Measurements from ENCODE around the gene TUBA8. TPM values are rescaled to one million over a fixed set of nuclear protein-coding genes. Genes with fewer than 3 reads are reported as not detected.

TUBA8 gene
- total RNA-seq, 1 experiment from 2014 or later = 1.3 TPM

- H3K27ac ChIP-seq (ENCODE audit: low read length) = no peak overlapping the region
- intact Hi-C loops (cut with micrococcal nuclease; ENCODE audit: unreplicated experiment) (no loop called here), in situ Hi-C loops (cut with HindIII; ENCODE audit: low pct_unique_long_range_greater_than_20kb, low sequenced_read_pairs) (no loop called here)
- H3K36me3 ChIP-seq (ENCODE audit: control insufficient read depth, insufficient read depth, low read length) = no peaks in the 10 kb centered on the region
- POLR2A ChIA-PET = no interaction called here
- no peaks in the 10 kb centered on the region for H3K4me1 ChIP-seq (ENCODE audit: control insufficient read depth, insufficient read depth, low read length)
- DNase-seq (ENCODE audit: low read depth, low spot score) (no peak), ATAC-seq (no peak)
- H3K4me3 ChIP-seq (ENCODE audit: low read depth in 2 of 2, low read length in 2 of 2) = no peak overlapping the region
- BruUV-seq (replicated peaks) = no TSS peak
- no peaks in the 10 kb centered on the region for H3K27me3 ChIP-seq (ENCODE audit: control insufficient read depth, insufficient read depth, low read length)
- CTCF ChIA-PET = interaction anchor here (1.4 kb wide), 1 partner anchor 11 kb away, joined by 4 read pairs; no protein-coding TSS in a partner anchor
- TF ChIP-seq, protein P1, sequence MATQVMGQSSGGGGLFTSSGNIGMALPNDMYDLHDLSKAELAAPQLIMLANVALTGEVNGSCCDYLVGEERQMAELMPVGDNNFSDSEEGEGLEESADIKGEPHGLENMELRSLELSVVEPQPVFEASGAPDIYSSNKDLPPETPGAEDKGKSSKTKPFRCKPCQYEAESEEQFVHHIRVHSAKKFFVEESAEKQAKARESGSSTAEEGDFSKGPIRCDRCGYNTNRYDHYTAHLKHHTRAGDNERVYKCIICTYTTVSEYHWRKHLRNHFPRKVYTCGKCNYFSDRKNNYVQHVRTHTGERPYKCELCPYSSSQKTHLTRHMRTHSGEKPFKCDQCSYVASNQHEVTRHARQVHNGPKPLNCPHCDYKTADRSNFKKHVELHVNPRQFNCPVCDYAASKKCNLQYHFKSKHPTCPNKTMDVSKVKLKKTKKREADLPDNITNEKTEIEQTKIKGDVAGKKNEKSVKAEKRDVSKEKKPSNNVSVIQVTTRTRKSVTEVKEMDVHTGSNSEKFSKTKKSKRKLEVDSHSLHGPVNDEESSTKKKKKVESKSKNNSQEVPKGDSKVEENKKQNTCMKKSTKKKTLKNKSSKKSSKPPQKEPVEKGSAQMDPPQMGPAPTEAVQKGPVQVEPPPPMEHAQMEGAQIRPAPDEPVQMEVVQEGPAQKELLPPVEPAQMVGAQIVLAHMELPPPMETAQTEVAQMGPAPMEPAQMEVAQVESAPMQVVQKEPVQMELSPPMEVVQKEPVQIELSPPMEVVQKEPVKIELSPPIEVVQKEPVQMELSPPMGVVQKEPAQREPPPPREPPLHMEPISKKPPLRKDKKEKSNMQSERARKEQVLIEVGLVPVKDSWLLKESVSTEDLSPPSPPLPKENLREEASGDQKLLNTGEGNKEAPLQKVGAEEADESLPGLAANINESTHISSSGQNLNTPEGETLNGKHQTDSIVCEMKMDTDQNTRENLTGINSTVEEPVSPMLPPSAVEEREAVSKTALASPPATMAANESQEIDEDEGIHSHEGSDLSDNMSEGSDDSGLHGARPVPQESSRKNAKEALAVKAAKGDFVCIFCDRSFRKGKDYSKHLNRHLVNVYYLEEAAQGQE (IDR thresholded peaks at IDR 0.05; ENCODE audit: insufficient read depth in 1 of 2, low read depth in 2 of 2, low read length in 1 of 2) = no peak
- TF ChIP-seq, protein P2, sequence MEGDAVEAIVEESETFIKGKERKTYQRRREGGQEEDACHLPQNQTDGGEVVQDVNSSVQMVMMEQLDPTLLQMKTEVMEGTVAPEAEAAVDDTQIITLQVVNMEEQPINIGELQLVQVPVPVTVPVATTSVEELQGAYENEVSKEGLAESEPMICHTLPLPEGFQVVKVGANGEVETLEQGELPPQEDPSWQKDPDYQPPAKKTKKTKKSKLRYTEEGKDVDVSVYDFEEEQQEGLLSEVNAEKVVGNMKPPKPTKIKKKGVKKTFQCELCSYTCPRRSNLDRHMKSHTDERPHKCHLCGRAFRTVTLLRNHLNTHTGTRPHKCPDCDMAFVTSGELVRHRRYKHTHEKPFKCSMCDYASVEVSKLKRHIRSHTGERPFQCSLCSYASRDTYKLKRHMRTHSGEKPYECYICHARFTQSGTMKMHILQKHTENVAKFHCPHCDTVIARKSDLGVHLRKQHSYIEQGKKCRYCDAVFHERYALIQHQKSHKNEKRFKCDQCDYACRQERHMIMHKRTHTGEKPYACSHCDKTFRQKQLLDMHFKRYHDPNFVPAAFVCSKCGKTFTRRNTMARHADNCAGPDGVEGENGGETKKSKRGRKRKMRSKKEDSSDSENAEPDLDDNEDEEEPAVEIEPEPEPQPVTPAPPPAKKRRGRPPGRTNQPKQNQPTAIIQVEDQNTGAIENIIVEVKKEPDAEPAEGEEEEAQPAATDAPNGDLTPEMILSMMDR (IDR thresholded peaks at IDR 0.05) = no peak
- TF ChIP-seq TCF7L2 (IDR thresholded peaks at IDR 0.05; ENCODE audit: low read depth, low read length) (no peak), POLR2AphosphoS5 (IDR thresholded peaks at IDR 0.05; ENCODE audit: low read depth, low read length) (no peak), SIN3A (IDR thresholded peaks at IDR 0.05; ENCODE audit: borderline replicate concordance, insufficient read depth, low read depth, low read length) (no peak)
- H3K9me3 ChIP-seq (ENCODE audit: control insufficient read depth, insufficient read depth, low read depth, low read length) = no peaks in the 10 kb centered on the region
These were observed 45.4 kb upstream of the TUBA8 start for GRCh38 chr22:18065256-18065655.

GRCh38 chr22:18066181-18066859 is 44.3 kb upstream of the TUBA8 start:
- no peak overlapping the region for H3K27ac ChIP-seq (ENCODE audit: low read length)
- H3K4me1 ChIP-seq (ENCODE audit: control insufficient read depth, insufficient read depth, low read length) = no peaks in the 10 kb centered on the region
- TF ChIP-seq POLR2AphosphoS5 (IDR thresholded peaks at IDR 0.05; ENCODE audit: low read depth, low read length) (no peak), SIN3A (IDR thresholded peaks at IDR 0.05; ENCODE audit: borderline replicate concordance, insufficient read depth, low read depth, low read length) (no peak), TCF7L2 (IDR thresholded peaks at IDR 0.05; ENCODE audit: low read depth, low read length) (no peak)
- TF ChIP-seq, protein P2 (IDR thresholded peaks at IDR 0.05) = no peak
- TF ChIP-seq, protein P1 (IDR thresholded peaks at IDR 0.05; ENCODE audit: insufficient read depth in 1 of 2, low read depth in 2 of 2, low read length in 1 of 2) = no peak
- ChIA-PET POLR2A (no interaction called here), CTCF (no interaction called here)
- H3K27me3 ChIP-seq (ENCODE audit: control insufficient read depth, insufficient read depth, low read length) = no peaks in the 10 kb centered on the region
- intact Hi-C loops (cut with micrococcal nuclease; ENCODE audit: unreplicated experiment) = no loop called here
- ATAC-seq (no peak), DNase-seq (ENCODE audit: low read depth, low spot score) (no peak)
- H3K9me3 ChIP-seq (ENCODE audit: control insufficient read depth, insufficient read depth, low read depth, low read length) = no peaks in the 10 kb centered on the region
- BruUV-seq (replicated peaks) = no TSS peak
- in situ Hi-C loops (cut with HindIII; ENCODE audit: low pct_unique_long_range_greater_than_20kb, low sequenced_read_pairs) = no loop called here
- no peak overlapping the region for H3K4me3 ChIP-seq (ENCODE audit: low read depth in 2 of 2, low read length in 2 of 2)
- no peaks in the 10 kb centered on the region for H3K36me3 ChIP-seq (ENCODE audit: control insufficient read depth, insufficient read depth, low read length)
